Activated effector memory CD4-positive, alpha-beta T cell treated with Interleukin-2 at 50 U/mL for 16 hours (primary cell): ENCODE data around the gene FOLR2.

Source experiments
- DNase-seq: peaks from one replicate; pipeline ENCODE4 v3.0.0-alpha.2; 2020

FOLR2 gene

GRCh38 chr11:72208281-72208680 lies 8.3 kb upstream of the FOLR2 start:
- no peak for DNase-seq

GRCh38 chr11:72209101-72209500 lies 7.5 kb upstream of the FOLR2 start:
- no peak for DNase-seq

DNA sequence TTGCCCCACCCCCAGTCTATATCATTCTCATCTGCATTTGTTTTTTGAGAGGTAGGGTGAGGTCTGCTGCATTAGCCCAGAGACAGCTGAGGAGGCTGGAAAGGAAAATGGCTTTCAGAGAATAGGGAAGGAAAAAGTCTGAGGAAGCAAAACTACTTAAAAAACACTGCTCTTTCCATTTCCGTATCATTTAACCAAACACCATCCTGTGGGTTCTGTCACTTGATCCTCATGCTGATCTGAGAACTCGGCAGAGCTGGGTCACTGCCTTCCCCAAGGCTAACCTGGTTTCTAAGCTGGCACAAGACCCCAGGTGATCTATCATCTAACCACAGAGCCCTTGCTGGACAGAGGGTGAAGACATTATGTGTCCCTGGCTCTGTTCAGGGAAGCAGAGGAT lies 1.2 kb downstream of the FOLR2 start:
- no peak for DNase-seq

GRCh38 chr11:72218251-72218745 lies 1.7 kb downstream of the FOLR2 start:
- no peak for DNase-seq

DNA sequence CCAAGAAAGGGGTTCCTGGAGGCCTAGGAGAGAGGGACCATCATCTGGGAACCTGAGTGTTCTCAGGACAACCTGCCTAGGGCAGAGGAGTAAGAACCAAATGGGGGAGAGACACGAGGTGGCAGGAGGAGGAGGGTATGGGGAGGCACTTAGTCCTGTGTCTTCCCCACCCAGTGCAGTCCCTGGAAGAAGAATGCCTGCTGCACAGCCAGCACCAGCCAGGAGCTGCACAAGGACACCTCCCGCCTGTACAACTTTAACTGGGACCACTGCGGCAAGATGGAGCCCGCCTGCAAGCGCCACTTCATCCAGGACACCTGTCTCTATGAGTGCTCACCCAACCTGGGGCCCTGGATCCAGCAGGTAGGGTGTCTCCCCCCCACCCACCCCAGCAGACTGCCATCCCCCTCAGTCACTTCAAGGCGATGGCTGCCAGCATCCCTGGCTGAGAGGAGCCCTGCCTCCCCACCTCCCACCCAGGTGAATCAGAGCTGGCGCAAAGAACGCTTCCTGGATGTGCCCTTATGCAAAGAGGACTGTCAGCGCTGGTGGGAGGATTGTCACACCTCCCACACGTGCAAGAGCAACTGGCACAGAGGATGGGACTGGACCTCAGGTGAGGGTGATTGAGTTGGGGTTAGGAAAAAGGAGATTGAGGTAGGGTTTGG lies 4.2 kb downstream of the FOLR2 start:
- DNase-seq, result no peak

GRCh38 chr11:72221386-72222075 lies 4.9 kb downstream of the FOLR2 start:
- DNase-seq, result no peak

DNA sequence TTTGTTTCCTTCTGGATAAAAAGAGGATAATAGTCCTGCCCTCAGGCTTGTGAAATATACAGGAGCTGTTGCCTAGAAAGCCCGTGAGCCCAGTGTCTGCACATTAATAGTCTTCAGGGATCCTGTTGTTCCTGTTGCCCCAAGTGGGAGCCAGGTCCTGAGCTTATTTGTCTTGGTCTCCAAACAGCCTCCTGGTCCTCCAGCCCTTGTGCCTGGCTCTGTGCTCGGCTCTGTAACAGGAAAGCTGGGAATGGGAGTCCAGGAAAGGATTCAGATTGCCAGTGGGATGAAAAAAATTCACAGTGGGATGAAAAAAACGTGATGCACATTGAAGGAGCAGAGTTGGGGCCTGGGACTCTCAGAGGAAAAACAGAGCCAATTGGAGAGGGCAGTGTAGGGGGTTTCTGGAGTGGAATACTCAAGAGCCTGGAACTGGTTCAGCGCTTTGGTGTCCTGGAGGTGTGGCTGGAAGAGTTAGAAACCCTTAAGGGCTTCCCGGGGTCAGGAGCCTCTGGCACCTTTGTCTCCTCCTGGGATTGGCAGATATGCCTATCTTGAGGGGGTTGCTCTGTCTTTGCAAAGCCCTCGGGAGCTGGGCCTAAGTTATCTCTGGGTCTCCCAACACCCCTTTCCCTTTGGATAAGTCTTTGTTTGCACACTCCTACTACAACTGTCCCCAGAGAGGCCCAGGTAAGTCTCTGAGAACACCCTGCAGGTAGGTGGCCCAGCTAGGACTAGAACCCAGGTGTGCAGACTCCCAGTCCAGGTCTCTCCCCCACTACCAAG lies 5.7 kb downstream of the FOLR2 start:
- DNase-seq, result no peak

DNA sequence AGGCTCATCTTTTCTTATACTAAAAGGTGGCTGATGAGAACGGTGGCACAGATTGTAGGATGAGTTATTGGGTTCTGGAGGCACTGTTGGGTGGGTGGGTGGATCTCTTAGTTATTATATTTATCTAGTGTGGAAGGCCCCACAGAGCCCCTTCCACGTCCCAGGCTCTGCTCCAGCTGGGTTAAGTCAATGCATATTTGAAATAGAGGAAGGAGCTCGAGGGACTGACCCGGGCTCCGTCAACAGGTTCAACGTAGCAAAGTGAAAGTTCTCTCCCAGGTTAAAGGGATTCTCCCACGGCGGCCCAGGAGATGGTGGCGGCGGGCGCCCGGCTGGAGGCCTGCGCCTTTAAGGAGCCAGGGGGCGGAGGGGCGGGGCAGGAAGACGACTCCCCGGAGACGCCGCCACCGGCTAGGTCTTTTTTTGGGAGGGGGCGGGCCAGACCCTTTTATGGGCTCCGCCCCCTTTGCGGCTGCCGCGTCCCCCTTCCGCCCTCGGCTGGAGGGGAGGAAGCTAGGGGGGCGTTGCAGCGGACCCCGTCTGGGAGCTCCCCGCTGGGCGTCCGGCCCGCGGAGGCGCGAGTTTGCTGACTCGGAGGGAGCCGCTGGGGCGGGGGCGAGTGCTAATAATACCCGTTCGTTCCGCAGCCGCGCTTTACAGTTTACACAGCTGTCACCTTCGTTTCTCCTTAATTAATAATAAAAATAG lies 6.5 kb downstream of the FOLR2 start:
- DNase-seq, result peak; percentile 94

GRCh38 chr11:72223615-72224563 lies 7.3 kb downstream of the FOLR2 start:
- DNase-seq, result peak; percentile 49

- peak; percentile 24 for DNase-seq
Measured at GRCh38 chr11:72224564-72225410, 8.2 kb downstream of the FOLR2 start, which contains the start of gene INPPL1. Gene INPPL1, plus strand, starts transcription at chr11:72224767. Its CDS starts 218 bp downstream, at chr11:72224985.

DNA sequence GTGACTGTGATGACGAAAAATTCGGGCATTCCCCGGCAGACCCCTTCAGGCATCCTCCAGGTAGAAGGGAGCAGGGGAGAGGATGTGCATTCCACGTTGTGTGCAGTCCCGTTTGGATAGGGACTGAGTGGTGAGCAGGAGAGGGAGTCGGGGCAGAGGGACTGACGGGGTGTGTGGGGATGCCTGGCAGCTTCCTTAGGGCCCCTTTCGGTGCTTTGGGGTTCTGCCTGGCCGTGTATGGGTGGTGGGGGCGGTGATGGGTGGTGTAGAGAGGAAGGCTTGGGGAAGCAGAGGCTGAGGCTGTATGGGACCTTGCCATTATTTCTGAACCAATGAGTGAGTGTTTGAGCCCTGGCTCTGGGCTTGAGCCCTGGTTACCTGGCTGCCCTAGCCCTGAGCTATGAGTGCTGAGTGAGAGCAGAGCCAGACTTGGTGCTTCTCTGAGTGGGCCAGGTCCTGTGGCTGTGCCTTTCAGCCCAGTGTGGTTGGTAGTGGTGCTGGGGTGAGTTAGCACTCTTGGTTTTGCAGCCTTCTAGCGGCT lies 8.9 kb downstream of the FOLR2 start:
- DNase-seq, result no peak

- no peak for DNase-seq
Measured at GRCh38 chr11:72226701-72227100, 10.1 kb downstream of the FOLR2 start.

- no peak for DNase-seq
Measured at GRCh38 chr11:72227316-72228228, 11.0 kb downstream of the FOLR2 start.

DNA sequence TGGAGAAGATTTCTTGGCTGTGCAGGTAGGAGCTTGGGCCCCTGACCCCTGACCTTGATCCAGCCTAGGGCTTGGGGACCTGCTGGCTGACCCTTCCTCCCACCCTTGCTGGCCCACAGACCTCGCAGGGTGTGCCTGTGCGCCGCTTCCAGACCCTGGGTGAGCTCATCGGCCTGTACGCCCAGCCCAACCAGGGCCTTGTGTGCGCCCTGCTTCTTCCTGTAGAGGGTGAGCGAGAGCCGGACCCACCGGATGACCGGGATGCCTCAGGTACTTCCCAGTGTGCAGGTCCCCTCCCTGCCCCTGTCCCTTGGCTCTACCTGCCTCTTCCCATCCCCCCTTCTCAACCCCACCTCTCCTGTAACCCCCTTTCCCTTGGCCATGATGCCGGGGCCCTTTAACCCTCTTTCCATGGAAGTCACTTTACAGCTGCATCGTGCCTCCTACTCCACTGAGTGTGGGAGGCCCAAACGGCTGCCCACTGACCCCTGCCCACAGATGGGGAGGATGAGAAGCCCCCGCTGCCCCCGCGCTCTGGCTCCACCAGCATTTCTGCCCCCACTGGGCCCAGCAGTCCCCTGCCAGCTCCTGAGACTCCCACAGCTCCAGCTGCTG lies 11.7 kb downstream of the FOLR2 start:
- DNase-seq, result no peak

- no peak for DNase-seq
Measured at GRCh38 chr11:72228844-72229231, 12.2 kb downstream of the FOLR2 start.

DNA sequence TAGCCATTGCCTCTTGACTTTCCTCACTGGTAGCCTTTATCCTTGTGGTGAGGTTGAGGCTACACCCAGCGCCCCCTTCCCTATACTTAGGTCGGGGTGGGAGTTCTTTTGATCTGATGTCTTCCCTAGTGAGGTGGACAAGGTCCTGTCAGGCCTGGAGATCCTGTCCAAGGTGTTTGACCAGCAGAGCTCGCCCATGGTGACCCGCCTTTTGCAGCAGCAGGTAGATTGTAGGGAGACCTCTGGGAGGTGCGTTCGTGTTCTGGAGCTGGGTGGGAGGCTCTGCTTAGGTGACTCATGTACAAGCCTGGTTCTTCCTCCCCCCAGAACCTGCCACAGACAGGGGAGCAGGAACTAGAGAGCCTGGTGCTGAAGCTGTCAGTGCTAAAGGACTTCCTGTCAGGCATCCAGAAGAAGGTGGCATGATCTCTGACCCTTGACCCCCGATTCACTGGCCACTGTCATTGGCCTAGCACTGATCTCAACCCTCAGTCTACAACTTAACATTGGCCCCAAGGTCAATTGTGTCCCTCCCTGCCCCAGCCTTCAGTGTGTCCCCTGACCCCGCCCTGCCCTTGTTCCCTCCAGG lies 12.8 kb downstream of the FOLR2 start:
- DNase-seq, result no peak

GRCh38 chr11:72229925-72230763 lies 13.6 kb downstream of the FOLR2 start:
- no peak for DNase-seq
